ENCODE data around the gene CLASP1.

GRCh38 chr2:121375621-121376159 lies 273.6 kb downstream of the CLASP1 start:
- TF ChIP-seq CTCF (IDR thresholded peaks at IDR 0.05) (no peak), POLR2A (IDR thresholded peaks at IDR 0.05) (no peak)
